ENCODE measurements around the gene FBXO10.

- TF ChIP-seq CTCF (IDR thresholded peaks at IDR 0.05) (no peak), POLR2A (IDR thresholded peaks at IDR 0.05) (no peak)
These were observed 38.1 kb downstream of the FBXO10 start for GRCh38 chr9:37538099-37538498.

Measured in testis (tissue), 2 donors.